ENCODE measurements around the gene NTMT1. TPM values are rescaled to one million over a fixed set of nuclear protein-coding genes. Genes with fewer than 3 reads are reported as not detected.
"Not testable (repeated sequence)": the region's sequence is repeated elsewhere in the genome, so short reads cannot be mapped to it uniquely, and the experiment has no call there.

The NTMT1 gene
- total RNA-seq, 2 experiments from 2014 or later = 50.1 to 69.2 TPM

- intact Hi-C loops (cut with DNase I, micrococcal nuclease) = no loop called here
Measured at GRCh38 chr9:129586245-129586644, 39.7 kb upstream of the NTMT1 start.

GRCh38 chr9:129586685-129587084 is 39.3 kb upstream of the NTMT1 start:
- CTCF ChIA-PET = interaction anchor here (1.0 to 1.4 kb wide), 2 partner anchors 17 to 412 kb away, joined by 4 to 9 read pairs; no protein-coding TSS in a partner anchor
- Mint-ChIP-seq H3K9me3 (ENCODE audit: low read depth) (no peaks in the 10 kb centered on the region), H3K27ac (no peak overlapping the region), H3K4me1 (peaks cover 37% of the 10 kb centered on the region), H3K36me3 (ENCODE audit: low read depth) (no peaks in the 10 kb centered on the region), H3K27me3 (no peaks in the 10 kb centered on the region), H3K4me3 (no peak overlapping the region)
- POLR2A ChIA-PET = interaction anchor here (0.7 to 1.2 kb wide), 3 partner anchors 10 to 409 kb away, joined by 4 read pairs; partner anchors contain the start of gene IER5L
- DNase-seq (no peak), ATAC-seq (no peak)
- intact Hi-C loops (cut with DNase I, micrococcal nuclease) = no loop called here

More at GRCh38 chr9:129586245-129586644, 39.7 kb upstream of the NTMT1 start:
- ChIA-PET CTCF (interaction anchor here (1.0 to 1.4 kb wide), 2 partner anchors 18 to 412 kb away, joined by 4 to 9 read pairs; no protein-coding TSS in a partner anchor), POLR2A (interaction anchor here (0.7 to 1.2 kb wide), 2 partner anchors 33 to 408 kb away, joined by 4 read pairs; partner anchors contain the start of gene IER5L)
- Mint-ChIP-seq H3K27me3 (no peaks in the 10 kb centered on the region), H3K4me1 (peaks cover 37% of the 10 kb centered on the region), H3K36me3 (ENCODE audit: low read depth) (no peaks in the 10 kb centered on the region), H3K4me3 (no peak overlapping the region), H3K9me3 (ENCODE audit: low read depth) (no peaks in the 10 kb centered on the region), H3K27ac (no peak overlapping the region)
- DNase-seq = no peak
- peak; percentile 62 for ATAC-seq

GRCh38 chr9:129587487-129588262 is 38.3 kb upstream of the NTMT1 start:
- ATAC-seq = no peak
- ChIA-PET CTCF (interaction anchor here (0.6 to 1.4 kb wide), 2 partner anchors 19 to 413 kb away, joined by 3 to 9 read pairs; no protein-coding TSS in a partner anchor), POLR2A (interaction anchor here (1.0 kb wide), 1 partner anchor 9 kb away, joined by 4 read pairs; no protein-coding TSS in a partner anchor)
- Mint-ChIP-seq H3K4me3 (no peak overlapping the region), H3K27me3 (no peaks in the 10 kb centered on the region), H3K4me1 (peaks cover 30% of the 10 kb centered on the region), H3K36me3 (ENCODE audit: low read depth) (no peaks in the 10 kb centered on the region), H3K9me3 (ENCODE audit: low read depth) (no peaks in the 10 kb centered on the region), H3K27ac (no peak overlapping the region)
- intact Hi-C loops (cut with DNase I, micrococcal nuclease) = no loop called here
- DNase-seq = no peak

GRCh38 chr9:129590466-129590865 is 35.5 kb upstream of the NTMT1 start:
- no peak overlapping the region for H3K27ac Mint-ChIP-seq
- DNase-seq (no peak), ATAC-seq (no peak)
- no peaks in the 10 kb centered on the region for H3K9me3 Mint-ChIP-seq (ENCODE audit: low read depth)
- no peak overlapping the region for H3K4me3 Mint-ChIP-seq
- no peaks in the 10 kb centered on the region for H3K36me3 Mint-ChIP-seq (ENCODE audit: low read depth)
- CTCF ChIA-PET = no interaction called here
- no peaks in the 10 kb centered on the region for H3K27me3 Mint-ChIP-seq
- peaks cover 12% of the 10 kb centered on the region for H3K4me1 Mint-ChIP-seq
- POLR2A ChIA-PET = no interaction called here
- intact Hi-C loops (cut with DNase I, micrococcal nuclease) = no loop called here

GRCh38 chr9:129591916-129592315 is 34.0 kb upstream of the NTMT1 start:
- H3K36me3 Mint-ChIP-seq (ENCODE audit: low read depth) = no peaks in the 10 kb centered on the region
- intact Hi-C loops (cut with DNase I, micrococcal nuclease) = no loop called here
- H3K4me1 Mint-ChIP-seq = peaks cover 10% of the 10 kb centered on the region
- DNase-seq (no peak), ATAC-seq (no peak)
- H3K27me3 Mint-ChIP-seq = no peaks in the 10 kb centered on the region
- POLR2A ChIA-PET = no interaction called here
- H3K9me3 Mint-ChIP-seq (ENCODE audit: low read depth) = no peaks in the 10 kb centered on the region
- H3K4me3 Mint-ChIP-seq = no peak overlapping the region
- H3K27ac Mint-ChIP-seq = no peak overlapping the region
- CTCF ChIA-PET = interaction anchor here (0.6 to 1.6 kb wide), 3 partner anchors 8 to 13 kb away, joined by 3 to 5 read pairs (median 4); no protein-coding TSS in a partner anchor

- ATAC-seq; H3K27me3 Mint-ChIP-seq; DNase-seq; H3K9me3 Mint-ChIP-seq (ENCODE audit: low read depth); H3K4me1 Mint-ChIP-seq; H3K36me3 Mint-ChIP-seq (ENCODE audit: low read depth); H3K4me3 Mint-ChIP-seq; intact Hi-C loops (cut with DNase I, micrococcal nuclease); H3K27ac Mint-ChIP-seq; POLR2A ChIA-PET: not testable (repeated sequence)
- CTCF ChIA-PET = interaction anchor here (0.5 to 1.6 kb wide), 4 partner anchors 9 to 632 kb away, joined by 3 to 5 read pairs (median 3); no protein-coding TSS in a partner anchor
Measured at GRCh38 chr9:129592790-129593189, 33.2 kb upstream of the NTMT1 start.

- intact Hi-C loops (cut with DNase I, micrococcal nuclease) = no loop called here
- Mint-ChIP-seq H3K9me3 (ENCODE audit: low read depth) (no peaks in the 10 kb centered on the region), H3K27me3 (peaks cover 4% of the 10 kb centered on the region), H3K4me3 (no peak overlapping the region), H3K36me3 (ENCODE audit: low read depth) (no peaks in the 10 kb centered on the region), H3K4me1 (peaks cover 18% of the 10 kb centered on the region), H3K27ac (no peak overlapping the region)
- ATAC-seq (no peak), DNase-seq (no peak)
- POLR2A ChIA-PET = no interaction called here
- CTCF ChIA-PET = no interaction called here
Measured at GRCh38 chr9:129594632-129595031, 31.3 kb upstream of the NTMT1 start.

- POLR2A ChIA-PET = no interaction called here
- peaks cover 18% of the 10 kb centered on the region for H3K4me1 Mint-ChIP-seq
Measured at GRCh38 chr9:129595311-129595741, 30.6 kb upstream of the NTMT1 start.

GRCh38 chr9:129595903-129596540 is 29.9 kb upstream of the NTMT1 start:
- Mint-ChIP-seq H3K27ac (no peak overlapping the region), H3K27me3 (peaks cover 4% of the 10 kb centered on the region), H3K4me1 (peaks cover 18% of the 10 kb centered on the region), H3K36me3 (ENCODE audit: low read depth) (no peaks in the 10 kb centered on the region), H3K9me3 (ENCODE audit: low read depth) (no peaks in the 10 kb centered on the region), H3K4me3 (no peak overlapping the region)
- POLR2A ChIA-PET = interaction anchor here (0.7 to 0.8 kb wide), 2 partner anchors 9 to 44 kb away, joined by 3 to 4 read pairs; no protein-coding TSS in a partner anchor
- DNase-seq (no peak), ATAC-seq (no peak)
- intact Hi-C loops (cut with DNase I, micrococcal nuclease) = no loop called here
- CTCF ChIA-PET = interaction anchor here (1.0 to 1.4 kb wide), 2 partner anchors 10 to 29 kb away, joined by 4 read pairs; no protein-coding TSS in a partner anchor

More at GRCh38 chr9:129595311-129595741, 30.6 kb upstream of the NTMT1 start:
- no peak overlapping the region for H3K27ac Mint-ChIP-seq
- DNase-seq (no peak), ATAC-seq (no peak)
- no peak overlapping the region for H3K4me3 Mint-ChIP-seq
- H3K27me3 Mint-ChIP-seq = peaks cover 4% of the 10 kb centered on the region
- H3K9me3 Mint-ChIP-seq (ENCODE audit: low read depth) = no peaks in the 10 kb centered on the region
- intact Hi-C loops (cut with DNase I, micrococcal nuclease) = no loop called here
- CTCF ChIA-PET = no interaction called here
- H3K36me3 Mint-ChIP-seq (ENCODE audit: low read depth) = no peaks in the 10 kb centered on the region

GRCh38 chr9:129596541-129597331 is 29.2 kb upstream of the NTMT1 start:
- no peaks in the 10 kb centered on the region for H3K36me3 Mint-ChIP-seq (ENCODE audit: low read depth)

More at GRCh38 chr9:129596541-129597331, 29.2 kb upstream of the NTMT1 start:
- Mint-ChIP-seq H3K9me3 (ENCODE audit: low read depth) (no peaks in the 10 kb centered on the region), H3K4me1 (peaks cover 18% of the 10 kb centered on the region), H3K27ac (no peak overlapping the region), H3K27me3 (peaks cover 4% of the 10 kb centered on the region), H3K4me3 (no peak overlapping the region)
- DNase-seq (no peak), ATAC-seq (peak; percentile 20)
- intact Hi-C loops (cut with DNase I, micrococcal nuclease) = no loop called here
- ChIA-PET POLR2A (interaction anchor here (0.7 to 0.8 kb wide), 2 partner anchors 10 to 44 kb away, joined by 3 to 4 read pairs; no protein-coding TSS in a partner anchor), CTCF (interaction anchor here (1.0 to 2.1 kb wide), 3 partner anchors 10 to 465 kb away, joined by 4 read pairs; no protein-coding TSS in a partner anchor)

Data from activated CD4-positive, alpha-beta T cell treated with anti-CD3 and anti-CD28 coated beads for 36 hours (primary cell).